GM18858 (cell line): ENCODE data around the gene GLB1L2.

Experiments used
- ATAC-seq: cut with Tn5 transposase; IDR thresholded peaks from one replicate; pipeline ENCODE4 v1.9.1; 2021; ENCODE audit not compliant: unreplicated experiment

GLB1L2 gene

GRCh38 chr11:134383576-134384221 is 51.9 kb downstream of the GLB1L2 start:
- no peak for ATAC-seq

DNA sequence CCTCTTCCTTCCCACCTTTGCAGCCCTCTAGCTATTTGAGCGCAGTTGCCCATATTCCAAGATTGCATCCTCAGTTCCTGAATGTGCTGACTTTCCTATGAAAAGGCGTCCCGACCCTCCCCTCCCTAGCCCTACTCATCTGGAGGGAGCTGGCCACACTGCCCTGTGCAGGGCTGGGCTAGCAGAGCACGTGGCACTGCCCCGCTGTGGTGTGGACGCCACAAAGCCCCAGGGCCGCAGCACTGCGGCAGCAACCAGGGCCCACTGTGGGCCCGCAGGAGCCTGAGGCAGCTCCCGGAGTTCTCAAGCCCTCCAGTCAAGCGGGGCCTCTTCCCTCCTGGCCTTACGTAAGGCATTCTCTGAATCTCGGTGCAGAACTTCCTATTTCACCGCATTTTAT is 52.6 kb downstream of the GLB1L2 start:
- no peak for ATAC-seq

GRCh38 chr11:134385171-134385570 is 53.4 kb downstream of the GLB1L2 start:
- no peak for ATAC-seq

DNA sequence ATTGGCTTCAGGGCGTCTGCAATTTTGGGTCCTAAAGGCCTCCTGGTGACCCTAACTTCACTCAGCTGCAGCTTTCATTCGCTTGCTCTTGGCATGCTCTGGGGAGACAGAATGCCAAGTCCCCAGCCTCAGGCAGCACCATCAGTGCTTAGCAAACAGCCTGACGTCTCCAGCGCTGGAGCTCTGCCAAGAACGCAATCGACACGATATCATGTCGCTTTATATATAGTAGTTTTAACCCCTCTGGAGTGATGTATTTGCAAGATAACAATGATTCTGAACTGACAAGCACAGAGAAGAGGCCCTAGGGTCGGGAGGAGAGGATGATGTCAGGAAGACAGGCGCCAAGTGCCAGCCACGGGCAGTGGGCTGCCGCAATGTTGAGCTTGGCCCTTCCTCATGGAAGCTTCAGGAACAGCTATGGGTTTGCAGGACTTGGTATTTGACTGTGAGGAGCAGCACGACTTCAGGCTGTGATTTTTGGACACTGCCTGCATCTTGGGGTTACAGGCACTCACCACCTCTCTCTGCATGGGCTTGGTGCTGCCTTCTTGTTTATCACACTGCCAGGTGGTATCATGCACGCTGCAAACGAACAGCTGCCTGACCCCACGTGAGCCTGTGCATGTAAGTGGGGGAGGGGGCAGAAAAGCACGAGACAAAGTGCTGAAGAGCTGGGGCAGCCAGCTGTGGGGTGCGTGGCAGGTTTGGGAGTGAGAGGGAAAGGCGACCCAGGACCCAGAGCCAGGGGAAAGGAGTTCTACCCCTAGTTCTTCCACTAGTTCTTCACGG is 54.2 kb downstream of the GLB1L2 start:
- no peak for ATAC-seq

DNA sequence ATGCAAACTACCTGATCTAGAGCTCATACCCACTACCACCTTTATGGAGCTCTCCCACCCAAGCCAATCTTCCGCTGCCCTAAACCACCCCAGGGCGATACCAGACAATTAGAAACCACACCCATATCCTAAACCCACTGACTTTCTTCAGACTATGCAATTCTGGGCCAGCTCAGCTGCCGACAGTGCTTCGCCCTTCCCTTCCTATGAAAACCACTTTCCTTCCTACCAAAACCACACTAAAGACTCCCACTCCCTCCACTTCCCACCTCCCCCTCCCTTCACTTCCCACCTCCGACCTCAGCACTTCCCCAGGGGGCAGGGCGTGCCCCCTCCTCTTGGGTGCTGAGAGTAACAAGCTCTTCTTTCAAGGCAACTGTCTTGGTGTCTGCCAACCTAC is 55.2 kb downstream of the GLB1L2 start:
- no peak for ATAC-seq

GRCh38 chr11:134387501-134387900 is 55.7 kb downstream of the GLB1L2 start:
- ATAC-seq = no peak

DNA sequence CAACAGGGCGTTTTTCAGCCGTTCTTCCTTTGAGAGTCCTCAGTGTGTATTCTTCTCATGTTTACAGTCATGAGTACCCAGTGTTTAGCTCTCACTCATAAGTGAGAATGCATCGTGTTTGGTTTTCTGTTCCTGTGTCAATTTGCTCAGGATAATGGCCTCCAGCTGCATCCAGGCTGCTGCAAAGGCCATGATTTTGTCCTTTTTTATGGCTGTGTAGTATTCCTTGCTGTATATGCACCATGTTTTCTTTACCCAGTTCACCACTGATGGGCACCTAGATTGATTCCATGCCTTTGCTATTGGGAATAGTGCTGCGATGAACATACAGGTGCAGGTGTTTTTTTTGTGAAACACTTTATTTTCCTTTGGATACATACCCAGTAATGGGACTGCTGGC is 56.8 kb downstream of the GLB1L2 start:
- ATAC-seq = no peak

- ATAC-seq = no peak
Measured at GRCh38 chr11:134389464-134390180, 57.8 kb downstream of the GLB1L2 start.

DNA sequence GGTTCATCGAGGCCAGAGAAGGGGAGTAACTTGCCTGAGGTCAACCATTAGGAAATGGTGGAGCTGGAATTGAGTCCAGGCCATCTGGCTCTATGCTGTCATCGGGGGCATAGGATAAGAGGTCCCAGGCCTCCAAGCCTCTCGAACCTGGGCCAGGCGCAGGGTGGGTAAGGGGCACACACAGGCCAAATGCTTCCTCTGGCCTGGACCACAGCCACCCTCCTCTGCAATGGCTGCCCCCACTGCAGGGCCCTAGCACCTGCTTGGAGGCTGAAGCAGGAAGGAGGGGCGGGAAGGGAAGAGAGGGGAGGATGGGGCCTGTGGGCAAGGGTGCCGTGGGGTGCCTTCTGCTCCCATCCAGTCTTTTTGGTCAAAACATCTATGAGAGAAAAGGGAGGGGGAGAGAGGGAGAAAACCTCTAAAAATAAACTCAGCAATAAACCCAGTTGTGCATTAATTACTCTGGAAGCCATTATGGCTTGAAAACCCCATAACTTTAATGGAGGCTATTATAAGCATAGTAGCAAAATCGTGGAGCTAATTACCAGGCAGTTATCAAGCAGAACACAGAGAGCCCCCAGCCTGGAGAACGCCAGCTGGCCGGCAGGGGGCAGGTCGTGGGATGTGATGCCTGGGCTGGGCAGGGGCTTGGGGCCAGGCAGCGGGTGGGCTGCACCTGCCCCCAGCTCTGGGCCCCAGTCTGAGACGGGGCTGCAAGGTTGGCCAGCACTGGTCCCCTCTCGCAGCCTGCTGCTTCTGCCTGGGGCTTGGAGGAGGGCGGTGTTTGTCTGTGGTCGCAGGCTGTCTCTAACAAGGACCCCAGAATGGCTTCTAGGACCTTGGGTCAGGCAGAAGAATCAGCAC is 59.1 kb downstream of the GLB1L2 start:
- no peak for ATAC-seq

DNA sequence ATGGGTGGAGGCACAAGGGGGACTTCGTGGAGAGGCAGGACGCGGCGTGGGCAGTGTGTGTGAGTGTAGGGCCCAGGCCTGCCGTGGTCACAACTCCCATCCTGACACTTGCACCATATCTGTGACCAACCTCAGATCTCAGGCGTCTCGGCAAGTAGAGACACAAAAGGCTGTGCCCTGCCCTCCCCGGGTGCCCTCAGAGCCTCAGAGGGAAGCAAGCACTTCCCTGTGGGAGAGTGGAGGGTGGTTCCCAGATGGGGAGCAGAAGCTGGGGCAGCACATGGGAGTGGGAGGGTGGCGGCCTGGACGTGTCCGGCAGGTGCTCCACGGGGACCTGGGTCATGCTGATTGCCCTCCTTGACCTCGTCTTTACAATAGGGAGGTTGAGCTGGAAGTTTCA is 59.9 kb downstream of the GLB1L2 start:
- no peak for ATAC-seq

- ATAC-seq = no peak
Measured at GRCh38 chr11:134392953-134393615, 61.3 kb downstream of the GLB1L2 start.

- ATAC-seq = no peak
Measured at GRCh38 chr11:134393638-134394037, 61.9 kb downstream of the GLB1L2 start.

GRCh38 chr11:134394311-134394710 is 62.5 kb downstream of the GLB1L2 start:
- no peak for ATAC-seq

GRCh38 chr11:134395002-134395401 is 63.2 kb downstream of the GLB1L2 start:
- ATAC-seq = no peak

- no peak for ATAC-seq
Measured at GRCh38 chr11:134397304-134398078, 65.7 kb downstream of the GLB1L2 start.

DNA sequence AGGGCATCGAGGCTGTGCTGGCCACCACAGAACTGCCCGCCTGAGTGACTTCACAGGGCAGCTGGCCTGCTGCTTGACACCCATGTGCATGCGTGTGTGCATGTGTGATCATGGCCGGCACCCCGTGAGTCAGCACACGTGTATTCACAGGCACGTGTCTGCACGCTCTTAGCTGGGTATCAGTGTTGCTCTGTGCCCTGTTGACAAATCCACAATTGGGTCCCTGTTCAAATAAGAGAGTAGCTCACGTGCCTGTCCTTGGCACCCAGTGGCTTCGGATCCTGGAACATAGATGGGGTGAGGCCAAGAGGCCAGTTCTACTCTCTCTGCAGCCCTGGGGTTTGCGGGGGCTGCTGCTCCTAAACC is 66.3 kb downstream of the GLB1L2 start:
- ATAC-seq = no peak

- no peak for ATAC-seq
Measured at GRCh38 chr11:134398644-134399292, 67.0 kb downstream of the GLB1L2 start.

DNA sequence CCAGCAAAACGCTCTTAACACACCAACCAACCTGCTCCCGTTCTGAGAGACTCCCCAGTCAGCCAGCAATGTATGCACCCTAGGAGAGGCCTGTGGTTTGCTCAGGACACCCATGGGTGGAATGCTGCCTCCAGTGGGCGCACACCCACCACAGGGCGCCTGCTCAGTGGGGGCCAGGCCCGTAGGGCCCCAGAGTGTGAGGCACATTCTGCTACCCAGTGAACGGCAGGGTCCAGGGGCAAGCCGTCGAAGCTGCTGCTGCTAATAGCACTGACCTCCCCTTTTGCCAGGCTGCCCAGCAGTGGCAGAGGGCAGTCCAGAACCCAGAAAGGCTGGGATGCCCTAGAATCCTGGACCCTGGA is 67.5 kb downstream of the GLB1L2 start:
- ATAC-seq = no peak

DNA sequence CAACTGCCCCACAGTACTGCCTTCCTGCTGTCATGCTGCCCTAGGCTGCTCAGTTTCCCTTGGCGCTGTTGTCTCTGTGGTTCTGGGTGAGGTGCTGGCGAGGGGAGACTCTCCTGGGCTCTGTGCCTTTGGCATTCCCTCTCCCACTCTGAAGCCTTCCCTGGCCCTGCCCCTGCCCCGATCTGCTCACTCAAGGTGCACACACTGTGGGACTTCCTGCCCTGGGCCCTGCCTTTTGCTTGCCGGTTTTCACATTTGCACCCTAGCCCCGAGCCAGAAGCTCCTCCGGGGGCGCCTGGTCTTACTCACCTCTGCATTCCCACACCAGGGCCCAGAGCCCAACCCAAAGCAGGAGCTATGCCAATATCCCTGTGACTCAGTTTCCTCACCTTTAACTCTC is 68.2 kb downstream of the GLB1L2 start:
- no peak for ATAC-seq
